NCI-H187 treated with DMSO at 0.1 percent for 48 hours (cell line): Measurements from ENCODE around the gene OR5D16.
"Not testable (repeated sequence)": the region's sequence is repeated elsewhere in the genome, so short reads cannot be mapped to it uniquely, and the experiment has no call there.

Experiments
- DNase-seq: peaks from one replicate; lab custom pipeline; 2025; lab: John Stamatoyannopoulos, UW

OR5D16 gene

DNA sequence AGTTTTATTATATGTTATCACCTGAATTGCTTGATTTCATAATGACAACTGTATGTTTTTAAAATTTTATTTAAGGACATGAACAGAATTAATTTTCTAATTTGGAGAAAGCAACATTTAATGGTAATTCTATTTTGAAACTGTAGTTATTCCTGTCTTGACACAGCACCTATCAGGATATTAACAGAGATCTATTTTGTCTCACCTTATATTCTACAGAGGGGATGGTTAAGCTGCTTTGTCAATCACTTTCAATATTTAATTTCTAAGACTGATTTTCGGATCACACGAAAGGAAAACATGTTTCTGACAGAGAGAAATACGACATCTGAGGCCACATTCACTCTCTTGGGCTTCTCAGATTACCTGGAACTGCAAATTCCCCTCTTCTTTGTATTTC is at the start of gene OR5D16:
Gene OR5D16, plus strand, starts transcription at position 301 of the 400 bp plus-strand sequence. Its CDS starts 0 bp downstream, at position 301.
- DNase-seq, result no peak

DNA sequence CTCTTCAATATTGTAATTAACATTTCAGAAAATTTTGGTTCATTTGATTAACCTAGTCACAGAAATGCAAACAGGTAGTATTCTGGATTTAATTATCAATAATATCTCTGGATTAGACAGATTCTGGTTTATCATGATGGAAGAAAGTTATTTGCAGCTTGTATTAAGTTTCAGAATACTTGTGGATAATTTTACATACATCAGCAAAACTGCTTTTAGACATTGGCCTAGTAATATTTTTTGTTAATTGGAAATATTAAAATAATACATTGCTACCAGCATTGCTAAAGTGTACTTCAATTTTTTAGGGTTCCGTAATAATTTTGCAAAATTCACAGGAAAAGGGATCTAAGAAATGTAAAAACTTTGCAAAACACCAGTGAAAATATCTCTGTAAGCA is 46.9 kb upstream of the OR5D16 start:
- no peak for DNase-seq

DNA sequence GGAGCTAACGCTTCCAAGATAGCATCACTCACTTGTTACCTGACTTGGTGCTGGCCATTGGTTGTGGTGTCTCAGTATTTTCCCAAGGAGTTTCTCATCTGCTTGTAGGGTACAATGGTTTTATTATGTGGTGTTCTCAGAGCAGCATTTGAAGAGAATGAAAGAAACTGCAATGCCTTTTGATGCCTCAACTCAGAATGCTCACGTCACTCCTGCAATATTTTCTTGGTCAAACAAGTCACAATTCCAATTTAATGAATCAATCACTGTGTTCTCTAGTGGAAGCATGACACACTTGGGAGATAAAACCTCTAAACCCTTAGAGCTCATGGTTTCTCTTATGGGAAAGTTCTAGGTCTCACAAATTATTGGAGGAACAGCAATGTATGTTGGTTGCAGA is 45.2 kb upstream of the OR5D16 start:
- DNase-seq, result no peak

DNA sequence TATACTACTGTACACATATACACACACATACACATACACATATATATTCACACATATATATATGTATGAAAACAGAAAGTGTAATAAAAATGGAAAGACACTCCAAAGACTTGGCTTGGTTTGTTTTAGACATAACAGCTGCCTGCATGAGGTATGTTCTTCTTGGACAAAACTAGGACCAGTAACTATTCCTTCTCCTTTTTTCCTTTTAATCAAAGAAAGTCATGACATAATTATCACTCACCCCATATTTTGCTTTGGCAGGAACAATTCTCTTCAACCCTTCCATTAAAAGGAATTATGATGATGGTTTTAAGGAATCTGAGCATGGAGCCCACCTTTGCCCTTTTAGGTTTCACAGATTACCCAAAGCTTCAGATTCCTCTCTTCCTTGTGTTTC is 43.3 kb upstream of the OR5D16 start, which contains the start of gene OR5D14:
Gene OR5D14, plus strand, starts transcription at position 301 of the 400 bp plus-strand sequence. Its CDS starts 0 bp downstream, at position 301.
- DNase-seq, result no peak

DNA sequence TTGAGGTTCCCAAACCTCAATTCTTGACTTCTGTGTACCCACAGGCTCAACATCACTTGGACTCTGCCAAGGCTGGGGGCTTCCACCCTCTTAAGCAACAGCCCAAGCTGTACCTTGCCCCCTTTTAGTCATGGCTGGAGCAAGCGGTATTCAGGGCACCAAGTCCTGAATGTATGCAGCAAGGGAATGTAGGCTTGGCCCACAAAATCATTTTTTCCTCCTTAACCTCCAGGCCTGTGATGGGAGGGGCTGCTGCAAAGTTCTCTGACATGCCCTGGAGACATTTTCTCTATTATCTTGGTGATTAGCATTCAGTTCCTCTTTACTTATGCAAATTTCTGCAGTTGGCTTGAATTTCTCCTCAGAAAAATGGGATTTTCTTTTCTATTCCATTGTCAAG is 32.3 kb upstream of the OR5D16 start:
- DNase-seq, result no peak

DNA sequence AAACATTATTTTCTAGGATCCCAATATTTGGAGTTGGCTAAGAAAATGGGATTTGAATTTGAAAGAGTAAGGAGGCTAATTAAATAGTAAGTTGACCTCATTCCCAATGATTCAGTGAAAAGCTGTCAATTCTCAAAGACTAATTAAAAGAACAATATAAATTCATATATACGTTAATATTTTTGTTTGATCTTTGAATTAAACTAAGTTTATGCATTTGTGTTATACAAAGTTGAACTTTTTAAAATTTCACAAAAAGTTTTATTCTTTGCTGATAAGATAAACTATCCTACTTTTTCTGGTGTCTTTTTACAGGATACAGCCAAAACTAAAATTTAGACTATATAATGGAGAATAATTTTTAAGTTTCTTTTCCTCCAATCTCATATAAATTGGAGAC is 27.5 kb upstream of the OR5D16 start, which contains the start of gene OR5L1:
Gene OR5L1, plus strand, starts transcription at position 301 of the 400 bp plus-strand sequence. CDS start 100 bp downstream, outside the sequence.
- DNase-seq, result no peak

DNA sequence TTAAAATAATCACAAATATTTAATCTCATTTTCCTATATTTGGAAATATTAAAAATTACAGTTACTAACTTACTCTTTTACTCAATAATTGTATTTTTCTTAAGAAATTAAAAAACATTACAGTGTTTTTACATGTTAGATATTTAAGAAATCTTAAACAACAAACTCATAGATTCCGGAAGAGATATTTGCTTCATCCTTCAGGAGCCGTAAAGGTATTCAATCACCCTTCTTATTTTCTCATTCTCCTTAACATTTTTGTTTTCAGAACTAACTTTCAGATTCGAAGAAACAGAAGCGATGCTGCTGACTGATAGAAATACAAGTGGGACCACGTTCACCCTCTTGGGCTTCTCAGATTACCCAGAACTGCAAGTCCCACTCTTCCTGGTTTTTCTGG is 19.2 kb upstream of the OR5D16 start, which contains the start of gene OR5D18:
Gene OR5D18, plus strand, starts transcription at position 301 of the 400 bp plus-strand sequence. Its CDS starts 0 bp downstream, at position 301.
- no peak for DNase-seq

DNA sequence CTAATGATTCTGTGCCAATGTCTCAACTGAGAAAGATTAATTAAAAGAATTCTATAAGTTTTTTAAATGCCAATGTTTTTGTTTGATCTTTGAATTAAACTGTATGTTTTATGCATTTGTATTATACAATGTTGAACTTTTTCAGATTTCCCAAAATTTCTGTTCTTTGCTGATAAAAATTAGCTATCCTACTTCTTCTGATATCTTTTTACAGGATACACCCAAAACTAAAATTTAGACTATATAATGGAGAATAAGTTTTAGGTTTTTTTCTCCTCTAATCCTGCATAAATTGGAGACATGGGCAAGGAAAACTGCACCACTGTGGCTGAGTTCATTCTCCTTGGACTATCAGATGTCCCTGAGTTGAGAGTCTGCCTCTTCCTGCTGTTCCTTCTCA is 11.6 kb upstream of the OR5D16 start, which contains the start of gene OR5L2:
Gene OR5L2, plus strand, starts transcription at position 301 of the 400 bp plus-strand sequence. Its CDS starts 0 bp downstream, at position 301.
- no peak for DNase-seq

DNA sequence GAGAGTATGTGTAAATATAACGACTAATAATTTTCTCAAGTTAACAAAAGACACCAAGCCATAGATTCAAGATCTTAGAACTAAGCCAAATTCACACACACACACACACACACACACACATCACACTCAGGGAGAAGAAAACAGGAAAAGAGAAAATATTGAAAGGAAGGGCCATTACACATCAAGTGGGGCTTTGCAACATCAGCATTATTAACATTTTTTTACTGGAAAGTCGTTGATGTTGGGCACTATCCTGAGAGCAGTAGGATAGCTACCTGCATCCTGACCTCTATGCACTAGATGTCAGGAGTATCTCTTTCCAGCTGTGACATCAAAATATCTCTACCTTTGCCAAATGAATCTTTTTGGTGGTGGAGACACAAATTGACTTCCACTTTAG is 8.9 kb downstream of the OR5D16 start:
- no peak for DNase-seq

DNA sequence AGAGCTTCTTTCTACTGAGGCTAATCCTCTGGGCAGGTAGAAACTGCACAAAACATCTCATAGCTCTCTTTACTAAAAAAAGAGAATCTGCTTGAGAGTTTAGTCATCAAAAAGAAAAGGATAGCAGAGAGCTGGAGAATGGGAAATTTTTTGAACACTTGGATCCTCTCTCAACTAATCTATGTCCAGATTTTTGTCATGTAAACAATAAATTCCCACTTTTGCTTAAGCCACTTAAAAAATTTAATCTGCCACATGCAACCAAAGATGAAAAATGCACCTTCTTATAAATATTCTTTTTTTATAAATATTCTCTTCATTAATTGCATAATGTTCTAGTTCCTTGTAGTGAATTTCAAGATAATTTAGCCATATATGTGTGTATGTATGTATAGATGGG is 10.5 kb downstream of the OR5D16 start:
- DNase-seq, result no peak

DNA sequence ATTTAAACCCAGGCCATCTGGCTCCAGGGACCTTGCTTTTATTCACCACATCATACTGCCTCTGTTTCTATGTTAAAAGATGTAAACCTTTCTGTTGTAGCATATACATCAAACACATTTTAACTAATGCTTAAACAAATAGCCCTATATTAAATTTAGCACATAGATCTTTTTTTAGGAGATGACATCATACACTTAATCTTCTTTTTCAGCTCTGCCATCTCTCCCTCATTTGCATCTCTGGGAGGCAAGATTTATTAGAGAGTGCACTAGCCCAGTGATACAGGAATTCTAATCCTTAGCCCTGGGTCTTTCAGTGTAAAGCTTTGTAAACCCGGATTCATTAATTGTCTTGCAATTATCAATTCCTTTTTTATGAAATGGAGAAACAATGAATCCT is 13.6 kb downstream of the OR5D16 start:
- DNase-seq, result no peak

DNA sequence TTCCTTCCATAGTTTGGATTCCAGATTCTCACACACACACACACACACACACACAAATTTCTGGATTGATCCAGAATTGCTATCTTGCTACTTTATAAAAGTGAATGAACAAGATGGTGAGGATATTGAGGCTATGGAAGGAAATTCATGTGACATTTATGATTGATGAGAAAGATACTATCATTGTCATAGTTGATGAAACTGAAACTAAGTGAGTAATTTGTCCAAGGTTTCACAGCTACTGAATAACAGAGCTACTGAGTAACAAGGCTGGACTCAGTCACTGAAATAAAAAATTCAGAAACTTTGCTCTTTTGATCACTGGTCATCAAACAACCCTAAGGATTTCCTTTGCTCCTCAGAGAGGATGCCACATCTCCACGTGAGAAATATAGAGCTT is 16.2 kb downstream of the OR5D16 start:
- DNase-seq, result no peak

DNA sequence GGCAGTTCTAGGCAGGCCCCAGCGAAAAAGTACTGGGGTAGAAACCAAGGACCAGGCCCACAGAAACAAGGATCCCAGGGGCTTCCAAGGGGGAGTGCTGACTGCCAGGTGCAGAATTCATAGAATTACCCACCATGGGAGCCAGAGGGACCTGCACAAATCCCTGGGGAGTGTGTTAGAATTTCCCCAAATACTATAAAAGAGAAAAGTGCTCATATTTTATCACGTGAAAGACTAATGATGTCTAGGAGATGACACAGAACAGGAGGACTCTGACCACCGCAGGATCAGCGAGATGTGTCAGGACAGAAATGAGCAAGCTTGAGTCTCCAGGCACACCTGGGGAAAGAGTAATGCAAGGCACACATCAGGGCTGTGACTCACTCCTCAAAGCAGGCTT is 28.8 kb downstream of the OR5D16 start:
- DNase-seq, result not testable (repeated sequence)

DNA sequence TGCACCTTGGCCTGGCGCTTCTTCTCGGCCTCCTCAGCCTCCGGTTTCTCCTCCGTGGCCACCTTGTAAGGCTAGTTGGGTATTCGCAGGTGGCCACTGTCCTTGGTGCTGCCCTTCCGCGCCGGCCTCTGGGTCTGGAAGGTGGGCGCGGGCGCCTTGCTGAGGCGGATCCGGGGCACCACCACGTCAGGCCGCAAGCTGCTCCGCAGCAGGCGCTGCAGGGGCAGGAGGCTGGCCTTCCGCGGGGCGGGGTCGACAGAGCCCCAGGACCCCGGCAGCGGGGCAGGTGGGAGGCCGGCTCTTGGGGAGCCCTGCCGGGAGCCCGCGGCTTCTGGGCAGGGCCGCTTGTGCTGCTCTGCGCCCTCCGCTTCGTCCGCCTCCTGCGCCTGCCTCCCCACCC is 34.2 kb downstream of the OR5D16 start:
- not testable (repeated sequence) for DNase-seq

DNA sequence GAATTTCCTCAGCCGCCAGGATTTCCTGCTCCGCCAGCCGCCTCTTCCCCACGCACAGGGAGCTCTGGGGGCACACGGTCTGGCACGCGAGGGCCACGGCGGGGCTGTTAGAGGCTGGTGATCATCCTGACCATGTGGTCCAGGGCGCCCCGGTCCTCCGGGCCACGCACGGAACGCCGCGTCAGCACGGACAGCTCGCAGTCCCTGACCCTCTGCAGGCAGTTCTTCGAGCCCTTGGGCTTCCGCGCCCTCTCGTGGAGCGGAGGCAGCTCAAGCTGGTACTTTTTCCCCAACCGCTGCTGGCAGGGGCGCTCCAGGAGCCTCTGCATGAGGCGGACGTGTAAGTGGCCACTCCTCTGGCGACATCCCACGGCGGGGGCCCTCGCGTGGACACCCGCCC is 34.6 kb downstream of the OR5D16 start:
- not testable (repeated sequence) for DNase-seq

DNA sequence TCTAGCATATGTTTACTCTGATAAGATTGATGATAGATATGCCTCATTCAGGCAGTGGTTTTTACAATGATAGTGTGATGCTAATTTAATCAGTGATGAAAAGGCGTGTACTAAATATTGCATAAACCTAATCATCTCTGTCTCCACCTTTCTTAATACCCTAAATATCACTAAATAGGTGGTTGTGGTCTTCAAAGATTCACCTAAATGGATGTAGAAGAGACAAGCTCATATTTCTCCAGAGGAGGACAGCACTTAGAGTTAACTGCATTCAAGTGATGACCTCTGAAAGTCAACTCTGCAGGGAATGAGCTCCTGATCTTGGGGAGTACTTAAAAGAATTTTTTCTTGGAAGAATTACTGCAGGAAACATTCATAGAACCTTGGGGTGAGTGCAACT is 44.4 kb downstream of the OR5D16 start, which contains the start of gene TRIM51:
Gene TRIM51, plus strand, starts transcription at position 301 of the 400 bp plus-strand sequence. CDS start 2,132 bp downstream, outside the sequence.
- DNase-seq, result not testable (repeated sequence)

DNA sequence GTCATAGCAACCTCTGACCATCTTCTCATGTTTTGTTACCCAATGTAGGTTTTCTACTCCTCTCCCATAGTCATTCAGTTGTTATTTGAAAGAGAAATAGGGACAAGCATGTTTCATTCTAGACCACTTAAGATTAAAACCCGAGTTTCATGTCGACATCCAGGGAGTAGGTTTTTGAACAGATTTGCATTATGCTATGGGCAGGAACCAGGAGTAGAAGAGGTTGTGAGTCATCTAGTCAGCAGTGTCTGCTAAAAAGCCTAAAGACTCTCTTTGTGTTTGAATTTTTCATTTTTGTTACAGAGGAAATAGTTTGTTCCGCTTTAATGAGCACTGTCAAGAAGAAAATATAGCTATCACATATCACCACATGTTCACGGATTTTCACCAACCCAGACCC is 46.4 kb downstream of the OR5D16 start:
- not testable (repeated sequence) for DNase-seq

DNA sequence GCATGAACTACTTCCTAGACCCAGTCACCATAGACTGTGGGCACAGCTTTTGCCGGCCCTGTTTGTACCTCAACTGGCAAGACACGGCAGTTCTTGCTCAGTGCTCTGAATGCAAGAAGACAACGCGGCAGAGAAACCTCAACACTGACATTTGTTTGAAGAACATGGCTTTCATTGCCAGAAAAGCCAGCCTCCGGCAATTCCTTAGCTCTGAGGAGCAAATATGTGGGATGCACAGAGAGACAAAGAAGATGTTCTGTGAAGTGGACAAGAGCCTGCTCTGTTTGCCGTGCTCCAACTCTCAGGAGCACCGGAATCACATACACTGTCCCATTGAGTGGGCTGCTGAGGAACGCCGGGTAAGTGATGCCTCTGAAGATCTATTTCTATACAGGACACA is 46.9 kb downstream of the OR5D16 start:
- not testable (repeated sequence) for DNase-seq
